GM23338 (cell line): ENCODE measurements around the gene GNG7. TPM values are rescaled to one million over a fixed set of nuclear protein-coding genes. Genes with fewer than 3 reads are reported as not detected.

Experiments used
- ATAC-seq: fragments of 200-7000 bp; cut with Tn5 transposase; 3 replicates; pipeline ENCODE4 v1.9.1; 2020
- DNase-seq: peaks from one replicate; pipeline ENCODE4 v3.0.0-alpha.2; 2015; ENCODE audit warnings: low spot score
- H2AFZ ChIP-seq: fragments of 200-600 bp; sonication (generic); 2 replicates; pipeline ENCODE4 v1.8.0; 2016; ENCODE audit warnings: antibody characterized with exemption, mild to moderate bottlenecking, moderate library complexity
- H3F3A ChIP-seq: fragments of 200-600 bp; sonication (generic); replicated peaks from 2 replicates; pipeline ENCODE4 v1.8.0; 2017; ENCODE audit warnings: antibody characterized with exemption, mixed run types, low read depth
- H3K27ac ChIP-seq: fragments of 200-600 bp; sonication (generic); 2 replicates; pipeline ENCODE4 v1.6.1; 2016; ENCODE audit warnings: low read depth
- H3K27me3 ChIP-seq: fragments of 200-600 bp; sonication (generic); 2 replicates; pipeline ENCODE4 v1.8.0; 2016; ENCODE audit warnings: mild to moderate bottlenecking, mixed run types, moderate library complexity; ENCODE audit not compliant: insufficient read depth
- H3K36me3 ChIP-seq: fragments of 200-600 bp; sonication (generic); 2 replicates; pipeline ENCODE4 v1.8.0; 2016; ENCODE audit warnings: mild to moderate bottlenecking; ENCODE audit not compliant: insufficient read depth
- H3K4me1 ChIP-seq: fragments of 200-600 bp; sonication (generic); 2 replicates; pipeline ENCODE4 v1.8.0; 2016; ENCODE audit warnings: mild to moderate bottlenecking, moderate library complexity; ENCODE audit not compliant: insufficient read depth
- H3K4me2 ChIP-seq: fragments of 200-600 bp; sonication (generic); 2 replicates; pipeline ENCODE4 v1.7.1; 2017; ENCODE audit warnings: mixed run types
- H3K4me3 ChIP-seq: fragments of 200-600 bp; sonication (generic); 2 replicates; pipeline ENCODE4 v1.6.1; 2016; ENCODE audit warnings: mixed run types
- H3K79me2 ChIP-seq: fragments of 200-600 bp; sonication (generic); replicated peaks from 2 replicates; pipeline ENCODE4 v1.8.0; 2017; ENCODE audit warnings: mild to moderate bottlenecking; ENCODE audit not compliant: insufficient read depth
- H3K9me2 ChIP-seq: fragments of 200-600 bp; sonication (generic); 2 replicates; pipeline ENCODE4 v1.8.0; 2017; ENCODE audit not compliant: insufficient read depth
- H4K20me1 ChIP-seq: fragments of 200-600 bp; sonication (generic); replicated peaks from 2 replicates; pipeline ENCODE4 v1.8.0; 2017; ENCODE audit warnings: mild to moderate bottlenecking; ENCODE audit not compliant: insufficient read depth
- H3K27ac Mint-ChIP-seq: 2 replicates; pipeline ENCODE4 v1.8.0; 2020; ENCODE audit warnings: inconsistent platforms, mild to moderate bottlenecking, moderate library complexity, mixed read lengths
- H3K27me3 Mint-ChIP-seq: 3 replicates; pipeline ENCODE4 v1.8.0; 2022; ENCODE audit warnings: low read depth, mild to moderate bottlenecking, moderate library complexity, mixed read lengths, inconsistent platforms; ENCODE audit not compliant: insufficient read depth, poor library complexity
- H3K36me3 Mint-ChIP-seq: 3 replicates; pipeline ENCODE4 v1.8.0; 2021; ENCODE audit warnings: low read depth, mild to moderate bottlenecking, inconsistent platforms, moderate library complexity, mixed read lengths
- H3K4me1 Mint-ChIP-seq: 3 replicates; pipeline ENCODE4 v1.8.0; 2020; ENCODE audit warnings: mild to moderate bottlenecking, inconsistent platforms, mixed read lengths
- H3K4me3 Mint-ChIP-seq: 3 replicates; pipeline ENCODE4 v1.8.0; 2021; ENCODE audit warnings: moderate library complexity, mild to moderate bottlenecking, inconsistent platforms, mixed read lengths
- H3K9me3 Mint-ChIP-seq: 3 replicates; pipeline ENCODE4 v1.8.0; 2020; ENCODE audit warnings: moderate library complexity, mild to moderate bottlenecking, inconsistent platforms, mixed read lengths
- CREB1 ChIP-seq: fragments of 250-450 bp; sonication (Bioruptor Pico); IDR thresholded peaks from 2 replicates; pipeline ENCODE4 v1.5.0; 2020; ENCODE audit warnings: low read depth, mild to moderate bottlenecking, moderate library complexity
- EZH2 ChIP-seq: fragments of 200-600 bp; sonication (generic); IDR thresholded peaks from one replicate; pipeline ENCODE4 v1.8.0; 2017; ENCODE audit warnings: antibody characterized with exemption, mild to moderate bottlenecking, low read depth; ENCODE audit not compliant: unreplicated experiment
- JUNB ChIP-seq: IDR thresholded peaks from one replicate; pipeline ENCODE4 v1.6.1; 2016; ENCODE audit warnings: antibody characterized with exemption; ENCODE audit not compliant: unreplicated experiment
- NANOG ChIP-seq: IDR thresholded peaks from 2 replicates; pipeline ENCODE4 v1.6.1; 2016; ENCODE audit warnings: antibody characterized with exemption, borderline replicate concordance
- POLR2AphosphoS5 ChIP-seq: IDR thresholded peaks from 2 replicates; pipeline ENCODE4 v1.6.1; 2016; ENCODE audit warnings: antibody characterized with exemption, low read depth
- ZNF114 ChIP-seq: fragments of 250-450 bp; sonication (Bioruptor Pico); IDR thresholded peaks from 2 replicates; pipeline ENCODE4 v1.5.0; 2020; ENCODE audit warnings: mild to moderate bottlenecking, moderate library complexity
- ZNF331 ChIP-seq: fragments of 250-450 bp; sonication (Bioruptor Pico); IDR thresholded peaks from 2 replicates; pipeline ENCODE4 v1.5.0; 2020; ENCODE audit warnings: low read depth, mild to moderate bottlenecking, moderate library complexity
- polyA plus RNA-seq: library from polyadenylated mRNA; unstranded; fragments of >200 nt; fragmentation: Nextera tagmentation; extraction: Ambion mirVana; gene quantifications from 2 replicates; pipeline ENCODE4 v1.2.1, GENCODE V29; 2016
- total RNA-seq: library from RNA; depleted of rRNA; stranded (reverse); fragments of >200 nt; shearing (Covaris generic); gene quantifications from 2 replicates; pipeline ENCODE4 v1.2.3, GENCODE V29; 2014
- TF ChIP-seq, protein P1 (sequence below), 2 experiments: fragments of 200-600 bp in 1 of 2; sonication (generic) in 1 of 2; conservative IDR thresholded peaks; 2 replicates each; pipeline versions ENCODE4 v1.5.1 to v1.6.1; 2016 to 2017; ENCODE audit warnings: antibody characterized with exemption in 2 of 2, low read depth in 2 of 2, mild to moderate bottlenecking in 2 of 2, moderate library complexity in 1 of 2
- TF ChIP-seq, protein P2 (sequence below): IDR thresholded peaks from one replicate; pipeline ENCODE4 v1.6.1; 2018; ENCODE audit warnings: antibody characterized with exemption; ENCODE audit not compliant: unreplicated experiment

The GNG7 gene
- total and polyA plus RNA-seq, 2 experiments from 2014 or later, result 5.1 to 5.4 TPM

DNA sequence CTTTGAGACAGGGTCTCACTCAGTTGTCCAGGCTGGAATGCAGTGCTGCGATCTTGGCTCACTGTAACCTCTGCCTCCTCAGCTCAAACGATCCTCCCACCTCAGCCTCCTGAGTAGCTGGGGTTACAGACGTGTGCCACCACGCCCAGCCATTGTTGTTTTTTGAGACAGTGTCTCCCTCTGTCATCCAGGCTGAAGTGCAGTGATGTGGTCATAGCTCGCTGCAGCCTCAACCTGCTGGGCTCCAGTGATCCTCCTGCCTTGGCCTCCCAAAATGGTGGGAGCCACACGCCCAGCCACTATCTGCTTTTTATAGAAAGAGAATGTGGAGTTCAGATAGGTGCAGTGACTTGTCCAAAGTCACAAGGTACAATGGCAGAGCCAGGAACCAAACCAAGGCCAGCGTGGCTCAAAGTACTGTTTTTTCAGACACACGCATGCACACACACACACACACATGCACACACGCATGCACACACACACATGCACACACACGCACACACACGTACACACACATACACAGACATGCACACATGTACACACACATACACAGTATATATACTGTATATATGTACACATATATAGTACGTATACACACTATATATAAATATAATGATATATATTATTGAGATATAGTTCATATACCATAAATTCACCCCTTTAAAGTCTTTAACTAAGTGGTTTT, 220.0 kb downstream of the GNG7 start (continued):
- TF ChIP-seq, protein P1, sequence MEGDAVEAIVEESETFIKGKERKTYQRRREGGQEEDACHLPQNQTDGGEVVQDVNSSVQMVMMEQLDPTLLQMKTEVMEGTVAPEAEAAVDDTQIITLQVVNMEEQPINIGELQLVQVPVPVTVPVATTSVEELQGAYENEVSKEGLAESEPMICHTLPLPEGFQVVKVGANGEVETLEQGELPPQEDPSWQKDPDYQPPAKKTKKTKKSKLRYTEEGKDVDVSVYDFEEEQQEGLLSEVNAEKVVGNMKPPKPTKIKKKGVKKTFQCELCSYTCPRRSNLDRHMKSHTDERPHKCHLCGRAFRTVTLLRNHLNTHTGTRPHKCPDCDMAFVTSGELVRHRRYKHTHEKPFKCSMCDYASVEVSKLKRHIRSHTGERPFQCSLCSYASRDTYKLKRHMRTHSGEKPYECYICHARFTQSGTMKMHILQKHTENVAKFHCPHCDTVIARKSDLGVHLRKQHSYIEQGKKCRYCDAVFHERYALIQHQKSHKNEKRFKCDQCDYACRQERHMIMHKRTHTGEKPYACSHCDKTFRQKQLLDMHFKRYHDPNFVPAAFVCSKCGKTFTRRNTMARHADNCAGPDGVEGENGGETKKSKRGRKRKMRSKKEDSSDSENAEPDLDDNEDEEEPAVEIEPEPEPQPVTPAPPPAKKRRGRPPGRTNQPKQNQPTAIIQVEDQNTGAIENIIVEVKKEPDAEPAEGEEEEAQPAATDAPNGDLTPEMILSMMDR (conservative IDR thresholded peaks at IDR 0.05; ENCODE audit: low read depth in 2 of 2), result no peak
- TF ChIP-seq ZNF331 (CRISPR knock-in tag) (no peak), POLR2AphosphoS5 (no peak), EZH2 (no peak), CREB1 (CRISPR knock-in tag) (no peak)

DNA sequence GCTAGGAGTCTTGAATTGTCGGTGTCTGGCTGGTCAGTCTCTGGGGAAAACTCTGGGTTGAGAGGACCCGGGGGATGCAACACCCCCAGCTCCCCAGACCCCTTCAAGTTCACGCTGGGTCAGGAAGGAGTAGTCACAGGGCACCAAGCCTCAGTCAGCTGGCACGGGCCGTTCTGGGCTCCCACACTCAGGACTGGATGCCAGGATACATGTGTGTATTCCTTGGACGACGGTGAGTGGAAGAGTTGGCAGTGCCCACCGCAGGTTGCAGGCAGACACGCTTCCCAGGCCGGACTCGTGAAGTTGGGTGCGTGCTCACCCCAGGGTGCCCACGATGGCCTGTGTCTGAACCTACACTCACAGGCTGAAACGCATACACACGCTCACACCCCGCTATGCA, 221.0 kb downstream of the GNG7 start:
- peaks cover 8% of the 10 kb centered on the region for H4K20me1 ChIP-seq
- H3K36me3 Mint-ChIP-seq, result peaks cover 12% of the 10 kb centered on the region; the same call in 2 of the 3 replicates
- DNase-seq (no peak), ATAC-seq (no peak)
- no peaks in the 10 kb centered on the region for H3K9me2 ChIP-seq
- no peak overlapping the region for H2AFZ ChIP-seq
- H3K4me2 ChIP-seq, result no peak overlapping the region
- 0 out of 2 replicates have a peak, but pooled peaks cover 10% of the 10 kb centered on the region for H3F3A ChIP-seq
- no peak overlapping the region for H3K4me3 Mint-ChIP-seq
- H3K4me1 Mint-ChIP-seq, result peaks cover 20% of the 10 kb centered on the region
- H3K4me3 ChIP-seq, result no peak overlapping the region
- H3K36me3 ChIP-seq, result no peaks in the 10 kb centered on the region
- peaks cover 8% of the 10 kb centered on the region; the same call in 1 of the 2 replicates for H3K79me2 ChIP-seq
- H3K9me3 Mint-ChIP-seq, result peaks cover 30% of the 10 kb centered on the region
- H3K27ac ChIP-seq, result no peak overlapping the region
- TF ChIP-seq, protein P2, sequence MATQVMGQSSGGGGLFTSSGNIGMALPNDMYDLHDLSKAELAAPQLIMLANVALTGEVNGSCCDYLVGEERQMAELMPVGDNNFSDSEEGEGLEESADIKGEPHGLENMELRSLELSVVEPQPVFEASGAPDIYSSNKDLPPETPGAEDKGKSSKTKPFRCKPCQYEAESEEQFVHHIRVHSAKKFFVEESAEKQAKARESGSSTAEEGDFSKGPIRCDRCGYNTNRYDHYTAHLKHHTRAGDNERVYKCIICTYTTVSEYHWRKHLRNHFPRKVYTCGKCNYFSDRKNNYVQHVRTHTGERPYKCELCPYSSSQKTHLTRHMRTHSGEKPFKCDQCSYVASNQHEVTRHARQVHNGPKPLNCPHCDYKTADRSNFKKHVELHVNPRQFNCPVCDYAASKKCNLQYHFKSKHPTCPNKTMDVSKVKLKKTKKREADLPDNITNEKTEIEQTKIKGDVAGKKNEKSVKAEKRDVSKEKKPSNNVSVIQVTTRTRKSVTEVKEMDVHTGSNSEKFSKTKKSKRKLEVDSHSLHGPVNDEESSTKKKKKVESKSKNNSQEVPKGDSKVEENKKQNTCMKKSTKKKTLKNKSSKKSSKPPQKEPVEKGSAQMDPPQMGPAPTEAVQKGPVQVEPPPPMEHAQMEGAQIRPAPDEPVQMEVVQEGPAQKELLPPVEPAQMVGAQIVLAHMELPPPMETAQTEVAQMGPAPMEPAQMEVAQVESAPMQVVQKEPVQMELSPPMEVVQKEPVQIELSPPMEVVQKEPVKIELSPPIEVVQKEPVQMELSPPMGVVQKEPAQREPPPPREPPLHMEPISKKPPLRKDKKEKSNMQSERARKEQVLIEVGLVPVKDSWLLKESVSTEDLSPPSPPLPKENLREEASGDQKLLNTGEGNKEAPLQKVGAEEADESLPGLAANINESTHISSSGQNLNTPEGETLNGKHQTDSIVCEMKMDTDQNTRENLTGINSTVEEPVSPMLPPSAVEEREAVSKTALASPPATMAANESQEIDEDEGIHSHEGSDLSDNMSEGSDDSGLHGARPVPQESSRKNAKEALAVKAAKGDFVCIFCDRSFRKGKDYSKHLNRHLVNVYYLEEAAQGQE, result no peak
- TF ChIP-seq JUNB (no peak), ZNF114 (no peak), CREB1 (CRISPR knock-in tag) (no peak), NANOG (no peak)
- no peak overlapping the region for H3K27ac Mint-ChIP-seq
- peaks cover 40% of the 10 kb centered on the region for H3K27me3 ChIP-seq
- H3K4me1 ChIP-seq, result peaks cover 10% of the 10 kb centered on the region; the same call in 1 of the 2 replicates
- H3K27me3 Mint-ChIP-seq, result peaks cover 42% of the 10 kb centered on the region
